Loucy (cell line): ENCODE data around the gene CASKIN2.

Experiments
- H2AFZ ChIP-seq: fragments of 200-600 bp; sonication (generic); 2 replicates; pipeline ENCODE4 v1.6.0; 2016; ENCODE audit warnings: antibody characterized with exemption, mild to moderate bottlenecking, low read length, moderate library complexity
- H3F3A ChIP-seq: fragments of 200-600 bp; 2 replicates; pipeline ENCODE4 v1.6.0; 2016; ENCODE audit warnings: antibody characterized with exemption, low read depth, mild to moderate bottlenecking
- H3K27me3 ChIP-seq: fragments of 200-600 bp; sonication (generic); 2 replicates; pipeline ENCODE4 v1.6.1; 2014; ENCODE audit warnings: low read length, mild to moderate bottlenecking; ENCODE audit not compliant: insufficient read depth, poor library complexity, severe bottlenecking
- H3K36me3 ChIP-seq: fragments of 200-600 bp; sonication (generic); 2 replicates; pipeline ENCODE4 v1.6.1; 2016; ENCODE audit warnings: low read length; ENCODE audit not compliant: insufficient read depth
- H3K4me1 ChIP-seq: fragments of 200-600 bp; sonication (generic); 2 replicates; pipeline ENCODE4 v1.5.1; 2014; ENCODE audit warnings: low read length, mild to moderate bottlenecking; ENCODE audit not compliant: insufficient read depth, poor library complexity, severe bottlenecking
- H3K4me2 ChIP-seq: fragments of 200-600 bp; sonication (generic); 2 replicates; pipeline ENCODE4 v1.6.0; 2014; ENCODE audit warnings: antibody characterized with exemption, low read length, low read depth, mild to moderate bottlenecking; ENCODE audit not compliant: poor library complexity, severe bottlenecking
- H3K4me3 ChIP-seq: fragments of 200-600 bp; sonication (generic); 2 replicates; pipeline ENCODE4 v1.5.1; 2014; ENCODE audit warnings: low read length, mild to moderate bottlenecking, mixed read lengths; ENCODE audit not compliant: poor library complexity, severe bottlenecking
- H3K79me2 ChIP-seq: fragments of 200-600 bp; sonication (generic); 2 replicates; pipeline ENCODE4 v1.6.1; 2014; ENCODE audit warnings: low read length; ENCODE audit not compliant: insufficient read depth
- H3K9ac ChIP-seq: fragments of 200-600 bp; sonication (generic); 2 replicates; pipeline ENCODE4 v1.6.0; 2014; ENCODE audit warnings: mild to moderate bottlenecking, low read depth, low read length, moderate library complexity; ENCODE audit not compliant: poor library complexity, severe bottlenecking
- H3K9me2 ChIP-seq: fragments of 200-600 bp; sonication (generic); replicated peaks from 2 replicates; pipeline ENCODE4 v1.6.1; 2016; ENCODE audit warnings: low read depth, low read length, mixed read lengths
- H3K9me3 ChIP-seq: fragments of 200-600 bp; sonication (generic); 2 replicates; pipeline ENCODE4 v1.6.1; 2014; ENCODE audit warnings: mild to moderate bottlenecking, antibody characterized with exemption, low read length, low read depth; ENCODE audit not compliant: insufficient read depth
- H4K20me1 ChIP-seq: fragments of 200-600 bp; sonication (generic); 2 replicates; pipeline ENCODE4 v1.6.0; 2014; ENCODE audit warnings: antibody characterized with exemption, low read length, mild to moderate bottlenecking; ENCODE audit not compliant: insufficient read depth, poor library complexity, severe bottlenecking
- EZH2phosphoT487 ChIP-seq: fragments of 200-600 bp; IDR thresholded peaks from 2 replicates; pipeline ENCODE4 v1.6.1; 2018; ENCODE audit warnings: antibody characterized with exemption, mild to moderate bottlenecking, moderate library complexity, borderline replicate concordance
- TF ChIP-seq, protein P1 (sequence below): fragments of 200-600 bp; sonication (generic); conservative IDR thresholded peaks from 2 replicates; pipeline ENCODE4 v1.5.1; 2014; ENCODE audit warnings: mild to moderate bottlenecking, antibody characterized with exemption, low read length

The CASKIN2 gene

DNA sequence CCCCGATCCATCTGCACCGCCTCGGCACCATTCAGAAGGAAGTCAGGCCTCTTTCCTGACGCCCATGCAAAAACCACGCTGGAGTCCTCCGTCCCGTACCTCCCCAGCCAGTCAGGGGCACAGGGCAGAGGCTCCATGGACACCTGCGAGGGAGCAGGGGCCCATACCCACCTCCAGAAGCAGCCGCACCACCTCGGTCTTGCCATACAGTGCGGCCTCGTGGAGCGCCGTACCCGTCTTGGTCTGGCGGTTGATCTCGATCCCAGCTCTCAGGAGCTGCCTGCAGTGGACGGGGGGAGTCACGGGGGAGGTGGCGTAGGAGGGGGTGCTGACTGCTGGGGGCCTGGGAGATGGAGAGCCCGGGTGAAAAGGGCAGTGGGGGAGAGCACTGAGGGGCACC, 9.2 kb downstream of the CASKIN2 start:
- no peaks in the 10 kb centered on the region for H3K79me2 ChIP-seq
- H3F3A ChIP-seq: no peaks in the 10 kb centered on the region
- H2AFZ ChIP-seq: no peak overlapping the region
- H3K4me3 ChIP-seq: no peak overlapping the region
- TF ChIP-seq EZH2phosphoT487: no peak
- TF ChIP-seq, protein P1, sequence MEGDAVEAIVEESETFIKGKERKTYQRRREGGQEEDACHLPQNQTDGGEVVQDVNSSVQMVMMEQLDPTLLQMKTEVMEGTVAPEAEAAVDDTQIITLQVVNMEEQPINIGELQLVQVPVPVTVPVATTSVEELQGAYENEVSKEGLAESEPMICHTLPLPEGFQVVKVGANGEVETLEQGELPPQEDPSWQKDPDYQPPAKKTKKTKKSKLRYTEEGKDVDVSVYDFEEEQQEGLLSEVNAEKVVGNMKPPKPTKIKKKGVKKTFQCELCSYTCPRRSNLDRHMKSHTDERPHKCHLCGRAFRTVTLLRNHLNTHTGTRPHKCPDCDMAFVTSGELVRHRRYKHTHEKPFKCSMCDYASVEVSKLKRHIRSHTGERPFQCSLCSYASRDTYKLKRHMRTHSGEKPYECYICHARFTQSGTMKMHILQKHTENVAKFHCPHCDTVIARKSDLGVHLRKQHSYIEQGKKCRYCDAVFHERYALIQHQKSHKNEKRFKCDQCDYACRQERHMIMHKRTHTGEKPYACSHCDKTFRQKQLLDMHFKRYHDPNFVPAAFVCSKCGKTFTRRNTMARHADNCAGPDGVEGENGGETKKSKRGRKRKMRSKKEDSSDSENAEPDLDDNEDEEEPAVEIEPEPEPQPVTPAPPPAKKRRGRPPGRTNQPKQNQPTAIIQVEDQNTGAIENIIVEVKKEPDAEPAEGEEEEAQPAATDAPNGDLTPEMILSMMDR: no peak
- no peaks in the 10 kb centered on the region for H3K9me3 ChIP-seq
- no peaks in the 10 kb centered on the region for H3K9me2 ChIP-seq
- H3K9ac ChIP-seq: no peak overlapping the region
- H4K20me1 ChIP-seq: no peaks in the 10 kb centered on the region
- no peaks in the 10 kb centered on the region for H3K36me3 ChIP-seq
- H3K4me2 ChIP-seq: no peak overlapping the region
- no peaks in the 10 kb centered on the region for H3K27me3 ChIP-seq
- H3K4me1 ChIP-seq: no peaks in the 10 kb centered on the region

DNA sequence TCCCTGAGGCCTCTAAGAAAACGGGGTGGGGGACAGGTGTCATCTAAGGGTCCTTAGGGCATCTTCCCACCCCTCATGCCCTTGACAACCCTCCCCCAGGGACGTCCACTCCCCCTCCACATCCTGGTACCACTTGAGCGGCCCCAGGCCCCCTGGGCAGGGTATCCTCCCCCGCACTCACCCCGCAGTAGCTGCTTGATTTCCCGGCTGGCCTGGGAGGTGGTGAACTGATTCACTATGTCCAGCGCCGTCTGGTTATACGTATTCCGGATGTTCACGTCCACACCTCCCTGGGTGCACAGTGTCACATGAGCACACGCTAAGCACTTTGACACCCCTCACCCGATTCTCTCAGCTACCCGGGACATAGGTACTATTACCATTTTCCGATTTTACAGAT, 9.7 kb downstream of the CASKIN2 start:
- H3K4me2 ChIP-seq: no peak overlapping the region
- no peaks in the 10 kb centered on the region for H3K36me3 ChIP-seq
- no peak overlapping the region for H2AFZ ChIP-seq

DNA sequence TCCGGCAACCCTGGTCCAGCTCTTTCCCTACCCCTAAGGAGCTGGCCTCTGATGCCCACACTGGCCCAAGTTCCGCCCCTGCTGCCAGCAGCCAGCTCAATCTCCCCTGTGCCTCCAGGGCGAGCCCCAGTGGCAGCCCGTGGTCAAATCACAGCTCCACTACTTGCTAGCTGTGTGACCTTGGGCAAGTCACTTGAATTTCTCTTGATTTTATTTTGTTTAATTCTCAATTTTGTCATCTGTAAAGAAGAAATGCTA, 10.3 kb downstream of the CASKIN2 start:
- H4K20me1 ChIP-seq: no peaks in the 10 kb centered on the region
- no peaks in the 10 kb centered on the region for H3K79me2 ChIP-seq
- no peaks in the 10 kb centered on the region for H3K9me3 ChIP-seq
- no peaks in the 10 kb centered on the region for H3K9me2 ChIP-seq
- TF ChIP-seq EZH2phosphoT487: no peak
- TF ChIP-seq, protein P1: no peak
- H3K9ac ChIP-seq: no peak overlapping the region
- no peak overlapping the region for H2AFZ ChIP-seq
- H3K4me1 ChIP-seq: no peaks in the 10 kb centered on the region
- no peak overlapping the region for H3K4me3 ChIP-seq
- no peaks in the 10 kb centered on the region for H3F3A ChIP-seq
- no peaks in the 10 kb centered on the region for H3K27me3 ChIP-seq
- no peak overlapping the region for H3K4me2 ChIP-seq
- peaks cover under 1% of the 10 kb centered on the region; the same call in 1 of the 2 replicates for H3K36me3 ChIP-seq

More for the DNA sequence above, 9.7 kb downstream of the CASKIN2 start:
- H3K27me3 ChIP-seq: no peaks in the 10 kb centered on the region
- no peaks in the 10 kb centered on the region for H3K9me2 ChIP-seq
- no peaks in the 10 kb centered on the region for H4K20me1 ChIP-seq
- H3K4me3 ChIP-seq: no peak overlapping the region
- no peaks in the 10 kb centered on the region for H3K4me1 ChIP-seq
- no peaks in the 10 kb centered on the region for H3K9me3 ChIP-seq
- TF ChIP-seq EZH2phosphoT487: no peak
- TF ChIP-seq, protein P1: no peak
- no peaks in the 10 kb centered on the region for H3K79me2 ChIP-seq
- H3F3A ChIP-seq: no peaks in the 10 kb centered on the region
- no peak overlapping the region for H3K9ac ChIP-seq
